Middle frontal gyrus (tissue), 1 donor: ENCODE results near the gene ATP8B1.
"Not testable (repeated sequence)": the region's sequence is repeated elsewhere in the genome, so short reads cannot be mapped to it uniquely, and the experiment has no call there.

Source experiments
- DNase-seq: peaks from one replicate; pipeline ENCODE4 v3.0.0-alpha.2; 2015; ENCODE audit warnings: low spot score; ENCODE audit errors: extremely low spot score

The ATP8B1 gene

DNA sequence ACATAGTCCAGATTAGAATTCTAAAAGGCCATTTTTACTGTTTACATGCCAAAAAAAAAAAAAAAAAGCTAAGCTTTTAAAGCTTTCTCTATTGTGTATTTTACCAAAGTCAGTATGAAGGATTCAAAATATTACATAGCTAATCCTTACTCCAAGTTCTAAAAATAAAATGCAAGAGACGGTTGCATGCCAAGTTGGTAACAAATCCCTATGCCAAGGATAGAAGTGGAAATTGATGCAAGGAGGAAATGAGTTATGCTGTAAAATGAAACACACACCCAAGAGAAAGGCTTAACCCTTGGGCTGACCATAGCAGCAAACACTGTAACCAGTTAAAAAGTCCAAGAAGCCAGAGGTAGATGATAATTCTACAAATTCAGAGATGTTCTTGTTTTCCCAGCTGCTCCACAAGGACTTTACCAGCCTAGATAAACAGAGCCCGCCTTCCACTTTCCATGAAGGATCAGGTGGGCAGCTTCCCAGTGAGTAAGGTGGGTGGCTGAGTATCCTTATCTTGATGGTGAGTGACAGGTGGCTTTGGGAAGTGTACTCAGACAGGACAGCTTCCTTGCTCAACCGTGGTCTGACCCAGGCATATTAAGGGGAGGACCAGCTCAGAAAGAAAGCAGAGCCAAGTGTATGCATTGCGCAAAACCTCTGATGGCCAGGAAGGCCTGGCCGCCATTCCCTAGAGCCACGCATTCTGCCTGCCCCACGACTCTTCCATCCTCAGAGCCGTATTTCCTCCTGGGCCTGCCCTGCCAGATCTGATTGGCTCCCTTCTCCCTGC lies 34.4 kb downstream of the ATP8B1 start:
- no peak for DNase-seq

DNA sequence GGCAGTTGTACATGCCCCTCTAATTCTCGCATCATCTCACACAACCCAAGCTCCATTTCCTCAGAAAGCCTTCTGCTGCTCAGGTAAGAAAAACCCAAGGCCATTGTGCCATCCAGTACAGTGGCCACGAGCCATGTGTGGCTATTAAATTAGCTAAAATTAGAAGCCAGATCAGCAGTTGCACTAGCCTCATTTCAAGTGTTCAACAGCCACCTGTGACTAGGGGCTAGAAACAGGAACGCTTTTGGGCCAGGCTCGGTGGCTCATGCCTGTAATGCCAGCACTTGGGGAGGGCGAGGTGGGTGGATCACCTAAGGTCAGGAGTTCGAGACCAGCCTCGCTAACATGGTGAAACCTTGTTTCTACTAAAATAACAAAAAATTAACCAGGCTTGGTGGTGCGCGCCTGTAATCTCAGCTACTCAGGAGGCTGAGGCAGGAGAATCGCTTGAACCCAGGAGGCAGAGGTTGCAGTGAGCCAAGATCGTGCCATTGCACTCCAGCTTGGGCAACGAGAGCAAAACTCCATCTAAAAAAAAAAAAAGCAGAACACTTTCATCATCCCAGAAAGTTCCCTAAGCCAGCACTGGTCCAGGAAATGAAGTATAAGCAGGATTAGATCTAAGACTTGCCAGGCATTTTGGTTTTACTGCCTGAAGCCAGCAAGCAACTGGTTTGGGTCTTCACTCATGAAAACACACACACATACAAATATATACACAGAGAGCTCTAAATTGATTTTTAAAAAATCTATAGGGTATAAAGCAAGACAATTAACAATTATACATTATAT lies 35.7 kb downstream of the ATP8B1 start:
- no peak for DNase-seq

GRCh38 chr18:57764995-57765394 lies 38.1 kb downstream of the ATP8B1 start:
- DNase-seq, result no peak

- DNase-seq, result no peak
Observed at GRCh38 chr18:57764087-57764486, 39.0 kb downstream of the ATP8B1 start.

GRCh38 chr18:57762686-57763085 lies 40.4 kb downstream of the ATP8B1 start:
- no peak for DNase-seq

DNA sequence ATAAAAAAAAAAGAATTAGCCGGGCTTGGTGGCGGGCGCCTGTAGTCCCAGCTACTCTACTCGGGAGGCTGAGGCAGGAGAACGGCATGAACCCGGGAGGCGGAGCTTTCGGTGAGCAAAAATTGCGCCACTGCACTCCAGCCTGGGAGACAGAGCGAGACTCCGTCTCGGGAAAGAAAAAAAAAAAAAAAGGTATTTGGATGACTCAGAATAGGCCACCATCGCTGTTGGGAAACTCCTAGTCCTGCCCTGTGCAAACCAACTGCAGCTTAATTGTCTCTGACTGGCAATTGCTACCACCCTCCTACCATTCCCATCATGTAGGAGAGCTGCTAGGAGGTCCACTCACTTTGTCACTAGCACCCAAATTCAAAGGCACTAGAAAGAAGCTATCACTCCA lies 43.5 kb downstream of the ATP8B1 start:
- no peak for DNase-seq

- no peak for DNase-seq
Observed at GRCh38 chr18:57755473-57756067, 47.5 kb downstream of the ATP8B1 start.

GRCh38 chr18:57754577-57755338 lies 48.4 kb downstream of the ATP8B1 start:
- DNase-seq, result no peak

- DNase-seq, result no peak
Observed at GRCh38 chr18:57753063-57753462, 50.1 kb downstream of the ATP8B1 start.

GRCh38 chr18:57749604-57749970 lies 53.5 kb downstream of the ATP8B1 start:
- DNase-seq, result no peak

- DNase-seq, result no peak
Observed at GRCh38 chr18:57748770-57749603, 54.1 kb downstream of the ATP8B1 start.

GRCh38 chr18:57747809-57748680 lies 55.1 kb downstream of the ATP8B1 start:
- DNase-seq, result no peak

- no peak for DNase-seq
Observed at GRCh38 chr18:57744211-57744694, 58.9 kb downstream of the ATP8B1 start.

DNA sequence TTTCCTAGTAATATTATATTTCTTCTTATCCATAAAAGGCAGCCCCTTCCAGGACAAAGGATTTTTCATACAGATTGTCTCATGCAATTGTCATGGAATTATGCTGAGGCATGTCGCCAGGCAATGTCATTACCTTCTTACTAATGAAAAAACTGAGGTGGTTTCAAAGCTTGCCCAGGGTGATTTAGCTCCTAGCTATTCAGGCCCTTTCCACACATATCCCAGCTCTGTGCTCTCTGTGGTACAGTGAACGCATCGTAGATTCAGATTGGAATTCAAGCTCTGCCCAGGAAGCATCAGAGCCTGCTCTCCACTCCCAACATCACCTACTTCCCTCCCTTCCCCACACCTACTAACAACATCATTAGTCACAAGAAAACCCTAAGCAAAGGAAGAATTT lies 60.1 kb downstream of the ATP8B1 start:
- DNase-seq, result no peak

- no peak for DNase-seq
Observed at GRCh38 chr18:57741273-57741672, 61.8 kb downstream of the ATP8B1 start.

- DNase-seq, result no peak
Observed at GRCh38 chr18:57738078-57738477, 65.0 kb downstream of the ATP8B1 start.

- peak; percentile 73 for DNase-seq
Observed at GRCh38 chr18:57737400-57738060, 65.6 kb downstream of the ATP8B1 start.

DNA sequence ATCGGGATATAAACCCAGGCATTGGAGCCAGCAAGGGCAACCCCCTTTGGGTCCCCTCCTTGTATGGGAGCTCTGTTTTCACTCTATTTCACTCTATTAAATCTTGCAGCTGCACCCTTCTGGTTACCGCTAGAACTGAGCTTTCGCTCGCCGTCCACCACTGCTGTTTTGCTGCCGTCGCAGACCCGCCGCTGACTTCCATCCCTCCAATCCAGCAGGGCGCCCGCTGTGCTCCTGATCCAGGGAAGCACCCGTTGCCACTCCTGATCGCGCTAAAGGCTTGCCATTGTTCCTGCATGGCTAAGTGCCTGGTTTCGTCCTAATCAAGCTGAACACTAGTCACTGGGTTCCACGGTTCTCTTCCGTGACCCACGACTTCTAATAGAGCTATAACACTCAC lies 68.1 kb downstream of the ATP8B1 start:
- not testable (repeated sequence) for DNase-seq

DNA sequence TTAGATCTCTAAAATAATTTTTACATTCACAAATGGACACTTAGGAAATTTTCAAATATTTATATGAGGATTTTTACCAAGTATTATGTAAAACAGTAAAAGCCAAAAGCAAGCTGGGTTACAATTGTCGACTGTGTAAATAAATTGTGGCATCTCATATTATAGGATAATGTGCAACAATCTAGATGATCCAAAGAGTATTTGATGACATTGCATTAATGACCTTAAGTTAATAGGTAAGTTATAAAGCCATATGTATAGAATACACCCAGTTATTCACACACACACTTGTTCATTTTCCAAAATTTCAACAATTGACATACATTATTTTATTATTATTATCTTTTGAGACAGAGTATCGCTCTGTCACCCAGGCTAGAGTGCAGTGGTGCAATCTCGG lies 69.3 kb downstream of the ATP8B1 start:
- DNase-seq, result no peak
